K562 (cell line): Measurements from ENCODE around the gene RNGTT. TPM values are rescaled to one million over a fixed set of nuclear protein-coding genes. Genes with fewer than 3 reads are reported as not detected.

Experiments used
- CCNT2 ChIP-seq: IDR thresholded peaks from 2 replicates; pipeline ENCODE4 v1.6.1; 2011; ENCODE audit warnings: borderline replicate concordance, low read depth, mild to moderate bottlenecking, moderate library complexity, mixed read lengths, low read length; ENCODE audit not compliant: insufficient read length; ENCODE audit errors: extremely low read depth
- CEBPG ChIP-seq, 3 experiments: fragments of 200-800 bp in 1 of 3; sonication (Bioruptor generic) in 1 of 3; sonication (generic) in 1 of 3; formaldehyde crosslinking in 1 of 3; IDR thresholded peaks in 2 of 3; conservative IDR thresholded peaks in 1 of 3; 2 replicates each; pipeline versions ENCODE4 v1.6.1 to v1.8.0; 2016 to 2022; ENCODE audit warnings: missing compliant biosample characterization in 2 of 3, missing genetic modification characterization in 2 of 3, mild to moderate bottlenecking in 1 of 3, missing genetic modification reagents in 1 of 3
- DIDO1 ChIP-seq: fragments of 450-650 bp; IDR thresholded peaks from 2 replicates; pipeline ENCODE4 v1.6.1; 2016; ENCODE audit warnings: low read depth, missing biosample characterization, missing genetic modification characterization
- EWSR1 ChIP-seq: fragments of 450-650 bp; IDR thresholded peaks from 2 replicates; pipeline ENCODE4 v1.6.1; 2018; ENCODE audit warnings: borderline replicate concordance, mild to moderate bottlenecking, low read depth, moderate library complexity; ENCODE audit not compliant: partially characterized antibody
- KLF6 ChIP-seq: fragments of 250-450 bp; sonication (Bioruptor Pico); IDR thresholded peaks from 2 replicates; pipeline ENCODE4 v1.4.0; 2020; ENCODE audit warnings: mild to moderate bottlenecking, moderate library complexity, borderline replicate concordance
- MTF1 ChIP-seq: fragments of 250-450 bp; sonication (Bioruptor Pico); IDR thresholded peaks from 2 replicates; pipeline ENCODE4 v1.9.0; 2021; ENCODE audit warnings: moderate library complexity, mild to moderate bottlenecking, inconsistent platforms, borderline replicate concordance
- RREB1 ChIP-seq: fragments of 250-450 bp; sonication (Bioruptor Pico); IDR thresholded peaks from 2 replicates; pipeline ENCODE4 v1.4.0; 2020
- SFPQ ChIP-seq: fragments of 200-400 bp; formaldehyde crosslinking; IDR thresholded peaks from 2 replicates; pipeline ENCODE4 v1.6.1; 2017; ENCODE audit warnings: mild to moderate bottlenecking, low read depth, low read length, moderate library complexity
- ZNF318 ChIP-seq, 2 experiments: fragments of 450-650 bp; IDR thresholded peaks; 2 replicates each; pipeline ENCODE4 v1.6.1; 2016; ENCODE audit warnings: mild to moderate bottlenecking in 2 of 2, borderline replicate concordance in 1 of 2, low read depth in 1 of 2, moderate library complexity in 1 of 2
- polyA plus RNA-seq, 8 experiments: library from polyadenylated mRNA; depleted of rRNA in 4 of 8; stranded (reverse) in 5 of 8; unstranded in 3 of 8; fragments of >200 nt; fragmentation: Nextera tagmentation in 2 of 8; fragmentation: Illumina TruSeq in 1 of 8; extraction: Ambion mirVana in 2 of 8; extraction: Trizol in 1 of 8; gene quantifications; 2 replicates each; pipeline versions ENCODE4 v1.2.1 to v1.2.3, GENCODE V29; 2011 to 2014; ENCODE audit warnings: inconsistent platforms in 1 of 8, missing spikeins in 1 of 8
- total RNA-seq, 7 experiments: library from RNA; depleted of rRNA in 6 of 7; stranded (reverse); fragments of >200 nt in 6 of 7; fragmentation: Illumina TruSeq in 2 of 7; extraction: Trizol in 2 of 7; gene quantifications; 2 replicates each; pipeline versions ENCODE4 v1.2.1 to v1.2.3, GENCODE V29; 2011 to 2021; ENCODE audit warnings: low replicate concordance in 1 of 7

The RNGTT gene
- total and polyA plus RNA-seq, 9 of the 15 experiments (the other 6 are each of a cell fraction or from before 2014, with no cell fraction given), result 6.1 to 31.7 (median 19.5) TPM

GRCh38 chr6:89008815-89009374 is 45.5 kb upstream of the RNGTT start (continued):
- TF ChIP-seq CEBPG (CRISPR knock-in tag; IDR thresholded peaks at IDR 0.05) (no peak), CEBPG (tag; conservative IDR thresholded peaks at IDR 0.05 in 1 of 2, IDR thresholded peaks at IDR 0.05 in 1 of 2) (no peak), MTF1 (no peak), SFPQ (no peak), RREB1 (CRISPR knock-in tag) (peak; percentile 83; the same call in 1 of the 2 replicates), ZNF318 (IDR thresholded peaks at IDR 0.05; ENCODE audit: borderline replicate concordance in 1 of 2, low read depth in 1 of 2) (no peak), EWSR1 (no peak), KLF6 (CRISPR knock-in tag) (peak; percentile 95), DIDO1 (peak; percentile 81; the same call in 1 of the 2 replicates), CCNT2 (no peak)
